ENCODE results near the gene GPR62. TPM values are rescaled to one million over a fixed set of nuclear protein-coding genes. Genes with fewer than 3 reads are reported as not detected.

Gene GPR62
- total RNA-seq, 3 donors from 2014 or later (not counting 1 experiment from before 2014, with no cell fraction given), result not detected

DNA sequence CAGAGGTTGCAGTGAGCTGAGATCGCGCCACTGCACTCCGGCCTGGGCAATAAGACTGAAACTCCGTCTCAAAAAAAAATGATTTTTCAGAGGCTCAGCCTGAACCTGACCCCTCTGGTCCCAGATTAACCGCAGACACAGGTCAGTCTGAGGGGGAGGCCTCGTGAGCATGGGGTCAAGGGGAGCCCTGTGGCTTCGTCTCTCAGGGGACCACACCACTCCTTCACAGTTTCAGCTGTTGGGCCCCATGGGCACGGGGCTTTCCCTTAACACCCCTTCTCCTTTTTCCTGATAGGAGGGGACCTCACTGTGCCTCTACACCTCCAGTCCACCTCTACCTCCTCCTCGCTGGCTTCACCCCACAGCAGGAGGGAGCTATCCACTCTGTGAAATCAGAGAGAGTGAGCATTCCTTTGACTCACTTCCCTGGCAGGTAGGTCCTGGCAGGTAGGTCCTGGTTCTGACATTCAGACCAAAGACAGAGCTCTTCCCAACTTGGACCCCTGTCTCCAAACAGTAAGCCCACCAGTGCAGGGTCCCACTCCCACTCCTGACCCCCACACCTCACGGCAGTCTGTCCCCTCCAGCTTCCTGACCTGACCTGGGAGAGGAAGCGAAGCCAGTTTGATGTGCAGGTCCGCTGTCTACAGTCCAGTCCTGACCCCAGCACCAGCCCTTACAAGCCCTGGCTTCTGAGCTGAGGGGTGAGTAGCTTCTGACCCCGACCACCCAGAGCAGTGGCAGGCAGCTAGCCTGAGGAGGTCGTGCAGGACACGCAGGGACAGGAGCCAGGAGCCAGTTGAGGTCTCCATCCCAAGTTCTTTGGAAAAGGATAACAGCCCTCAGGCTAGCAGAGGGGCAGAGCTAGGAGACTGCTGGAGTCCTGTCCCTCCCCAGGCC lies 22.5 kb upstream of the GPR62 start:
- no peaks in the 10 kb centered on the region for H3K9me3 Mint-ChIP-seq
- H3K4me3 Mint-ChIP-seq, result no peak overlapping the region
- TF ChIP-seq CTCF (IDR thresholded peaks at IDR 0.05), result no peak
- no peak overlapping the region for H3K27ac Mint-ChIP-seq
- H3K36me3 ChIP-seq (ENCODE audit: control insufficient read depth, insufficient read depth, low read length), result peaks cover 49% of the 10 kb centered on the region
- H3K4me1 ChIP-seq (ENCODE audit: control insufficient read depth, insufficient read depth, low read length), result no peaks in the 10 kb centered on the region
- no peak overlapping the region for H3K27ac ChIP-seq (ENCODE audit: low read length)
- no peaks in the 10 kb centered on the region for H3K27me3 ChIP-seq (ENCODE audit: control insufficient read depth, insufficient read depth, low read length)
- no peaks in the 10 kb centered on the region for H3K4me1 Mint-ChIP-seq
- ATAC-seq (no peak), DNase-seq (no peak)
- no peaks in the 10 kb centered on the region for H3K27me3 Mint-ChIP-seq (ENCODE audit: low read depth in 2 of 2)
- no peaks in the 10 kb centered on the region for H3K9me3 ChIP-seq (ENCODE audit: control insufficient read depth, insufficient read depth, low read length)
- intact Hi-C loops (cut with micrococcal nuclease), result no loop called here
- WGBS (ENCODE audit: insufficient coverage), result 93% methylated on average over 15 of the region's 15 CpGs
- no peaks in the 10 kb centered on the region for H3K36me3 Mint-ChIP-seq
- no peak overlapping the region for H3K4me3 ChIP-seq (ENCODE audit: low read length)

DNA sequence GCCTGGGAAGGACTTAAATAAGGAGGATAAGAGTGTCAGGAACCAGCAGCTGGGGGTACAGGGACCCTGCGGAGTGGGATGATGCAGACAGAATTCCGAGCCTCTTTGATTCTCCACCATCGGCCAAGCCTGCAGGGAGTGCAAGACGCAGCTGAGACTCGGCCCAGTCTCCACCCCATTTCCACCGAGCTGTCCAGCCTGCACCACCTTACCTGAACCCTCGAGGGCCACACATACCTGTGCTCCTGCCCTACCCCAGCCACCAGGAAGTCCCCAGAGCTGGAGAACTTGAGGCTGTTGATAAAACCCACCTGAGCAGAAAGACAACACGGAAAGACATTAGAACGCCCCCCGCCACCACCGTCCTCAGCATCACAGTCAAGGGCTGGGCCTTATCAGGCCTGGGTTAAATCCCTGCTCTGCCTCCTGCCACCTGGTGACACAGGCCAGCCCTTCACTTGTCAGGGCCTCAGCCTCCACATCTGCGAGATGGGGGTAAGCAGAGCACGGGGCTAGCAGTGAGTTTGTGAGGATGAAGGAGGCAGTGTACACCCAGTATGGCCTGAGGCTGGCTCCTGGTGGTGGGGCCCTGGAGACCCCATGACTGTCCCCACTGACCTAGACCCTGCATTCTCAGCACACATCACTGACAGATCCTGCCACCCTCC lies 21.6 kb upstream of the GPR62 start:
- WGBS (ENCODE audit: insufficient coverage), result 96% methylated on average over 13 of the region's 13 CpGs
- no peak overlapping the region for H3K27ac ChIP-seq (ENCODE audit: low read length)
- Mint-ChIP-seq H3K4me3 (no peak overlapping the region), H3K36me3 (no peaks in the 10 kb centered on the region), H3K9me3 (no peaks in the 10 kb centered on the region), H3K27ac (no peak overlapping the region), H3K4me1 (peaks cover 0 to 6% of the 10 kb centered on the region in 2 donors), H3K27me3 (ENCODE audit: low read depth in 2 of 2) (no peaks in the 10 kb centered on the region)
- no peaks in the 10 kb centered on the region for H3K9me3 ChIP-seq (ENCODE audit: control insufficient read depth, insufficient read depth, low read length)
- intact Hi-C loops (cut with micrococcal nuclease), result no loop called here
- H3K36me3 ChIP-seq (ENCODE audit: control insufficient read depth, insufficient read depth, low read length), result peaks cover 56% of the 10 kb centered on the region
- DNase-seq, result no peak
- no peaks in the 10 kb centered on the region for H3K27me3 ChIP-seq (ENCODE audit: control insufficient read depth, insufficient read depth, low read length)
- H3K4me1 ChIP-seq (ENCODE audit: control insufficient read depth, insufficient read depth, low read length), result no peaks in the 10 kb centered on the region
- TF ChIP-seq CTCF (IDR thresholded peaks at IDR 0.05), result no peak
- no peak overlapping the region for H3K4me3 ChIP-seq (ENCODE audit: low read length)
- no peak for ATAC-seq

DNA sequence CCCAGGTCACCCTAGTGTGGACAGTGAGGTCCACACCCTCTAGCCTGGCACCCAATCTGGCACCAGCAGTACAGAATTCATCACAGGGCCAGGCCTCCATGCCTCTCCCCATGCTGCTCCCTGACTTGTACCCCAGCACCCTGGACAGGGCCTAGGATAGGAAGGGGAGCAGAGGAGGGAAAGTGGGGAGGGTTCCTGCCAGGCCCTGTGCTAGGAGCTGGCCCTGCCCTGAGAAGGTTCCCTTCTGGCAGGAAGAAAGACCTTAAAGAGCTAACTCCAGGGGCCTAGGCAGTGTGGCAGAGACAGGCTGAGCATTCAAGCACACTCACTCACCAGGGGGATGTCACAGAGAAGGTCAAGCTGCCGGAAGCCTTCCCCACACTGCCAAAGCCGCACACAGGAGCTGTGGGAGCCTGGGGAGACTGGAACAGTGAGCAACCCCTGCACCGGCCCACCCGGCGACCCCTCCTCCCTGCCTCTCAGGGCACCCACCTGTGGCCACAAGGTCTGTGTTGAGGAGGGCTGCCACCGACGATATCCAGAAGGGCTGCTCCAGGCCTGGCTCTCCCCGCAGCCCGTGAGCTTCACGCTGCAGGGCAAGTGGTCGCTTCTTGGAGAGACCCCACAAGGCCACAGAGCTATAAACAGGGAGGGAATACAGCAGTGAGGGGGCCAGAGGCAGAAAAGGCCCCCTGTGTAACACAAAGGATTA lies 20.9 kb upstream of the GPR62 start:
- H3K9me3 ChIP-seq (ENCODE audit: control insufficient read depth, insufficient read depth, low read length), result no peaks in the 10 kb centered on the region
- Mint-ChIP-seq H3K4me1 (peaks cover 0 to 9% of the 10 kb centered on the region in 2 donors), H3K27me3 (ENCODE audit: low read depth in 2 of 2) (no peaks in the 10 kb centered on the region), H3K36me3 (no peaks in the 10 kb centered on the region), H3K9me3 (no peaks in the 10 kb centered on the region), H3K4me3 (no peak overlapping the region), H3K27ac (no peak overlapping the region)
- H3K4me3 ChIP-seq (ENCODE audit: low read length), result no peak overlapping the region
- no peak for TF ChIP-seq CTCF (IDR thresholded peaks at IDR 0.05)
- peaks cover 58% of the 10 kb centered on the region for H3K36me3 ChIP-seq (ENCODE audit: control insufficient read depth, insufficient read depth, low read length)
- 97% methylated on average over 11 of the region's 11 CpGs for WGBS (ENCODE audit: insufficient coverage)
- H3K4me1 ChIP-seq (ENCODE audit: control insufficient read depth, insufficient read depth, low read length), result no peaks in the 10 kb centered on the region
- no peak overlapping the region for H3K27ac ChIP-seq (ENCODE audit: low read length)
- no peak for ATAC-seq
- no peaks in the 10 kb centered on the region for H3K27me3 ChIP-seq (ENCODE audit: control insufficient read depth, insufficient read depth, low read length)
- DNase-seq, result no peak
- intact Hi-C loops (cut with micrococcal nuclease), result no loop called here
